Measurements from ENCODE around the gene NDUFA5. TPM values are rescaled to one million over a fixed set of nuclear protein-coding genes. Genes with fewer than 3 reads are reported as not detected.

Gene NDUFA5
- 49.2 and 54.5 TPM in 2 replicates for total RNA-seq

GRCh38 chr7:123557398-123558288 is at the start of gene NDUFA5:
TSS of gene NDUFA5 (minus strand) at chr7:123557818. CDS start at chr7:123557795, 23 bp downstream.

GRCh38 chr7:123601530-123601929 is 43.9 kb upstream of the NDUFA5 start, which contains the start of gene ASB15:
TSS of gene ASB15 (plus strand) at chr7:123601821. CDS start at chr7:123614503, 12,682 bp downstream.

GRCh38 chr7:123534383-123535260 is 23.0 kb downstream of the NDUFA5 start, which contains the start of gene IQUB:
TSS of gene IQUB (minus strand) at chr7:123534595. CDS start at chr7:123512340, 22,255 bp downstream.

Other genes starting within 250 kb of the NDUFA5 start
- 0.63 and 0.69 TPM in 2 replicates for gene IQUB, start 23.2 kb downstream of the NDUFA5 start, total RNA-seq
- not detected in 2 replicates for gene ASB15, start 44.0 kb upstream of the NDUFA5 start, total RNA-seq
- gene LMOD2, start 98.0 kb upstream of the NDUFA5 start, total RNA-seq = not detected in 2 replicates
- gene WASL, start 191.2 kb upstream of the NDUFA5 start, total RNA-seq = 5.4 and 9.1 TPM in 2 replicates

Data from bronchial smooth muscle cell (primary cell).